Measurements from ENCODE around the gene COX15. TPM values are rescaled to one million over a fixed set of nuclear protein-coding genes. Genes with fewer than 3 reads are reported as not detected.

Gene COX15
- total and polyA plus RNA-seq, 2 of the 4 experiments (the other 2 are of a cell fraction) = 18.9 to 40.1 TPM

GRCh38 chr10:99779335-99779734 is 47.4 kb upstream of the COX15 start:
- intact Hi-C loops (cut with micrococcal nuclease) = no loop called here
- H3K23ac ChIP-seq (ENCODE audit: low read depth, low read length) = peak overlapping the region; percentile 94
- no peaks in the 10 kb centered on the region; a peak in 1 of 4 replicates for H3K79me1 ChIP-seq (ENCODE audit: low read depth in 1 of 2, low read length in 2 of 2)
- peak overlapping the region; percentile 100 for H3K27ac ChIP-seq (ENCODE audit: insufficient read depth, low read length)
- WGBS, 2 experiments (ENCODE audit: extremely low coverage in 2 of 2, insufficient read length in 1 of 2) = 0% methylated on average over 1 of the region's 4 CpGs; no CpG with 5 or more reads in 1 of the 2 experiments
- peak overlapping the region; percentile 99 for H2BK5ac ChIP-seq (ENCODE audit: low read depth, low read length, poor library complexity, severe bottlenecking)
- in situ Hi-C loops (cut with MboI; ENCODE audit: low sequenced_read_pairs) = no loop called here
- H2BK15ac ChIP-seq (ENCODE audit: low read depth, low read length) = peak overlapping the region; percentile 93; the same call in 2 of the 3 replicates
- H2BK20ac ChIP-seq (ENCODE audit: low read depth, low read length) = peak overlapping the region; percentile 98
- peak overlapping the region; percentile 99 for H3K4ac ChIP-seq (ENCODE audit: low read depth, low read length)
- peak overlapping the region; percentile 99 for H2BK120ac ChIP-seq (ENCODE audit: low read depth, low read length)
- peak overlapping the region; percentile 75 for H2AK5ac ChIP-seq (ENCODE audit: low read depth, low read length)
- peak overlapping the region; percentile 96 for H3K4me2 ChIP-seq (ENCODE audit: low read depth, low read length)
- dilution Hi-C loops (cut with HindIII; ENCODE audit: low sequenced_read_pairs, unreplicated experiment) = no loop called here
- BruUV-seq (replicated peaks) = TSS peak; percentile 58
- no peaks in the 10 kb centered on the region for H3K27me3 ChIP-seq (ENCODE audit: control insufficient read depth, insufficient read depth, low read length)
- DNase-seq = peak; percentile 83
- peak; percentile 78 for ATAC-seq (ENCODE audit: low read depth)
- no peak for TF ChIP-seq USF2 (IDR thresholded peaks at IDR 0.05; ENCODE audit: low read depth, low read length)
- TF ChIP-seq POLR2A (IDR thresholded peaks at IDR 0.05; ENCODE audit: low read depth, low read length) = 0 out of 2 replicates have a peak, but pooled peaks have one; percentile 19
- no peak for TF ChIP-seq RCOR1 (IDR thresholded peaks at IDR 0.05; ENCODE audit: insufficient replicate concordance, low read length)
- TF ChIP-seq FOS (IDR thresholded peaks at IDR 0.05; ENCODE audit: low read depth, low read length) = no peak
- no peak for TF ChIP-seq RFX5 (IDR thresholded peaks at IDR 0.05; ENCODE audit: low read depth, low read length)
- peak overlapping the region; percentile 97 for H3K56ac ChIP-seq (ENCODE audit: extremely low read depth, insufficient read depth, low read length)
- POLR2A ChIA-PET (ENCODE audit: unreplicated experiment) = interaction anchor here (0.6 kb wide), 1 partner anchor 10 kb away, joined by 9 read pairs; no protein-coding TSS in a partner anchor
- H3K36me3 ChIP-seq (ENCODE audit: control insufficient read depth, insufficient read depth, low read length) = no peaks in the 10 kb centered on the region
- peak overlapping the region; percentile 97 for H3K9ac ChIP-seq (ENCODE audit: low read depth, low read length)
- peak overlapping the region; percentile 100 for H3K18ac ChIP-seq (ENCODE audit: low read depth, low read length)
- peaks cover under 1% of the 10 kb centered on the region; the same call in 1 of the 2 replicates for H3K9me1 ChIP-seq (ENCODE audit: insufficient read depth, low read length)
- H3K9me3 ChIP-seq (ENCODE audit: control insufficient read depth, insufficient read depth, low read length) = no peaks in the 10 kb centered on the region
- H3K14ac ChIP-seq (replicated peaks; ENCODE audit: low read depth, low read length) = peak overlapping the region; percentile 96
- H3K4me1 ChIP-seq (ENCODE audit: control insufficient read depth, insufficient read depth, low read length) = peaks cover 15% of the 10 kb centered on the region
- H2AK9ac ChIP-seq (replicated peaks; ENCODE audit: low read depth, low read length, poor library complexity) = peak overlapping the region; percentile 46
- CTCF ChIA-PET = no interaction called here
- peak overlapping the region; percentile 31; the same call in 1 of the 2 replicates for H3K4me3 ChIP-seq (ENCODE audit: insufficient read depth, low read depth, low read length)
- H4K5ac ChIP-seq (ENCODE audit: low read depth, low read length) = peak overlapping the region; percentile 100
- peak overlapping the region; percentile 94 to 99 for H4K8ac ChIP-seq (ENCODE audit: low read depth in 2 of 2, low read length in 2 of 2)
- H2AFZ ChIP-seq (replicated peaks; ENCODE audit: low read length, poor library complexity) = peak overlapping the region; percentile 59
- peak overlapping the region; percentile 99 for H4K91ac ChIP-seq (ENCODE audit: insufficient read depth, low read depth, low read length)
- no peaks in the 10 kb centered on the region for H4K20me1 ChIP-seq (ENCODE audit: insufficient read depth, low read length)
